ENCODE measurements around the gene MESP2. TPM values are rescaled to one million over a fixed set of nuclear protein-coding genes. Genes with fewer than 3 reads are reported as not detected.

Gene MESP2
- polyA plus RNA-seq, 1 of the 3 experiments (the other 2 are of a cell fraction) = 0.31 TPM

- H3K9me2 ChIP-seq = no peaks in the 10 kb centered on the region
- POLR2A ChIA-PET = no interaction called here
- H3K36me3 ChIP-seq (replicated peaks in 1 of 2; ENCODE audit: control insufficient read depth in 1 of 2, insufficient read depth in 2 of 2, low read length in 1 of 2) = no peaks in the 10 kb centered on the region
- DNase-seq = no peak
- no peak overlapping the region for H3K9ac ChIP-seq
- H3F3A ChIP-seq (replicated peaks; ENCODE audit: insufficient read depth) = no peaks in the 10 kb centered on the region
- H2AFZ ChIP-seq (ENCODE audit: low read depth) = no peak overlapping the region
- H4K20me1 ChIP-seq (ENCODE audit: insufficient read depth) = no peaks in the 10 kb centered on the region
- H3K9me3 ChIP-seq = no peaks in the 10 kb centered on the region
- peaks cover 4 to 22% of the 10 kb centered on the region in 2 experiments; a peak in 1 of 4 replicates for H3K4me1 ChIP-seq (ENCODE audit: control insufficient read depth in 1 of 2, insufficient read depth in 2 of 2, low read depth in 1 of 2, low read length in 1 of 2)
- no peak overlapping the region for H3K4me2 ChIP-seq
- no peak overlapping the region for H3K4me3 ChIP-seq (ENCODE audit: low read depth in 2 of 2, low read length in 1 of 2)
- CTCF ChIA-PET = interaction anchor here (1.1 to 6.9 kb wide), 16 partner anchors 8 to 127 kb away, joined by 3 to 153 read pairs (median 8); partner anchors contain the start of genes MESP1 and MESP2
- H3K27me3 ChIP-seq (ENCODE audit: insufficient read depth) = no peaks in the 10 kb centered on the region
- 89% methylated on average over 5 of the region's 5 CpGs for WGBS (ENCODE audit: low lambda C conversion rate)
- TF ChIP-seq JUND (IDR thresholded peaks at IDR 0.05) = no peak
- no peak for TF ChIP-seq PBX3 (IDR thresholded peaks at IDR 0.05)
- TF ChIP-seq MEF2A (IDR thresholded peaks at IDR 0.05; ENCODE audit: borderline replicate concordance, low read depth) = no peak
- TF ChIP-seq POLR2AphosphoS5 (IDR thresholded peaks at IDR 0.05; ENCODE audit: low read depth, low read length) = no peak
- H3K79me2 ChIP-seq (ENCODE audit: insufficient read depth) = no peaks in the 10 kb centered on the region
- H3K27ac ChIP-seq (ENCODE audit: low read depth in 2 of 2, low read length in 1 of 2) = no peak overlapping the region
These were observed 14.2 kb upstream of the MESP2 start for GRCh38 chr15:89761929-89762328.

- H3K36me3 ChIP-seq (replicated peaks in 1 of 2; ENCODE audit: control insufficient read depth in 1 of 2, insufficient read depth in 2 of 2, low read length in 1 of 2) = no peaks in the 10 kb centered on the region
- no peak overlapping the region for H3K9ac ChIP-seq
- POLR2A ChIA-PET = no interaction called here
- WGBS (ENCODE audit: low lambda C conversion rate) = 0% methylated on average over 1 of the region's 1 CpG
- H3K27ac ChIP-seq (ENCODE audit: low read depth in 2 of 2, low read length in 1 of 2) = no peak overlapping the region
- TF ChIP-seq TEAD4 (IDR thresholded peaks at IDR 0.05; ENCODE audit: borderline replicate concordance, insufficient read depth) = no peak
- no peak for TF ChIP-seq RAD21 (IDR thresholded peaks at IDR 0.05; ENCODE audit: low read length)
- TF ChIP-seq YY1 (IDR thresholded peaks at IDR 0.05; ENCODE audit: low read depth) = no peak
- no peak for TF ChIP-seq PBX3 (IDR thresholded peaks at IDR 0.05)
- no peak for TF ChIP-seq NRF1 (IDR thresholded peaks at IDR 0.05; ENCODE audit: low read depth, low read length)
- TF ChIP-seq POLR2AphosphoS5 (IDR thresholded peaks at IDR 0.05; ENCODE audit: low read depth, low read length) = no peak
- TF ChIP-seq RXRA (IDR thresholded peaks at IDR 0.05; ENCODE audit: borderline replicate concordance, low read depth) = no peak
- no peak for TF ChIP-seq IRF3 (IDR thresholded peaks at IDR 0.05; ENCODE audit: low read depth, low read length)
- TF ChIP-seq CTCF (IDR thresholded peaks at IDR 0.05) = no peak
- no peak for TF ChIP-seq FOSL2 (IDR thresholded peaks at IDR 0.05; ENCODE audit: borderline replicate concordance, low read depth)
- no peak for TF ChIP-seq GATA2 (CRISPR knock-in tag; IDR thresholded peaks at IDR 0.05)
- no peaks in the 10 kb centered on the region for H3K9me2 ChIP-seq
- CTCF ChIA-PET = interaction anchor here (1.0 kb wide), 1 partner anchor 12 kb away, joined by 3 read pairs; no protein-coding TSS in a partner anchor
- no peak overlapping the region for H3K4me3 ChIP-seq (ENCODE audit: low read depth in 2 of 2, low read length in 1 of 2)
- no peak overlapping the region for H3K4me2 ChIP-seq
- H3K4me1 ChIP-seq (ENCODE audit: control insufficient read depth in 1 of 2, insufficient read depth in 2 of 2, low read depth in 1 of 2, low read length in 1 of 2) = peaks cover 10 to 15% of the 10 kb centered on the region in 2 experiments; a peak in 2 of 4 replicates
- no peaks in the 10 kb centered on the region for H3K27me3 ChIP-seq (ENCODE audit: insufficient read depth)
- no peak for DNase-seq
- no peaks in the 10 kb centered on the region for H3K9me3 ChIP-seq
- no peaks in the 10 kb centered on the region for H3K79me2 ChIP-seq (ENCODE audit: insufficient read depth)
- H3F3A ChIP-seq (replicated peaks; ENCODE audit: insufficient read depth) = peaks cover 5% of the 10 kb centered on the region
- H4K20me1 ChIP-seq (ENCODE audit: insufficient read depth) = no peaks in the 10 kb centered on the region
- no peak overlapping the region for H2AFZ ChIP-seq (ENCODE audit: low read depth)
These were observed 10.4 kb upstream of the MESP2 start for GRCh38 chr15:89765694-89766093.

Measured in SK-N-SH (cell line).